IMR-90 (cell line): Measurements from ENCODE around the gene AK2. TPM values are rescaled to one million over a fixed set of nuclear protein-coding genes. Genes with fewer than 3 reads are reported as not detected.

Experiments
- SMC3 ChIP-seq: fragments of 150-350 bp; IDR thresholded peaks from 2 replicates; pipeline ENCODE4 v1.6.1; 2016; ENCODE audit warnings: low read depth, mild to moderate bottlenecking, antibody characterized with exemption, low read length, moderate library complexity
- polyA plus RNA-seq, 3 experiments: library from polyadenylated mRNA; depleted of rRNA; stranded (reverse); fragments of >200 nt; gene quantifications; 2 replicates each; pipeline ENCODE4 v1.2.3, GENCODE V29; 2012; ENCODE audit warnings: low replicate concordance in 1 of 3
- total RNA-seq: library from RNA; depleted of rRNA; stranded (reverse); fragments of >200 nt; gene quantifications from 2 replicates; pipeline ENCODE4 v1.2.3, GENCODE V29; 2012
- TF ChIP-seq, protein P1 (sequence below): fragments of 150-350 bp; IDR thresholded peaks from 2 replicates; pipeline ENCODE4 v1.6.1; 2017; ENCODE audit warnings: mild to moderate bottlenecking, antibody characterized with exemption, low read length, low read depth

The AK2 gene
- total and polyA plus RNA-seq, 2 of the 4 experiments (the other 2 are of a cell fraction): 118 to 203 TPM

DNA sequence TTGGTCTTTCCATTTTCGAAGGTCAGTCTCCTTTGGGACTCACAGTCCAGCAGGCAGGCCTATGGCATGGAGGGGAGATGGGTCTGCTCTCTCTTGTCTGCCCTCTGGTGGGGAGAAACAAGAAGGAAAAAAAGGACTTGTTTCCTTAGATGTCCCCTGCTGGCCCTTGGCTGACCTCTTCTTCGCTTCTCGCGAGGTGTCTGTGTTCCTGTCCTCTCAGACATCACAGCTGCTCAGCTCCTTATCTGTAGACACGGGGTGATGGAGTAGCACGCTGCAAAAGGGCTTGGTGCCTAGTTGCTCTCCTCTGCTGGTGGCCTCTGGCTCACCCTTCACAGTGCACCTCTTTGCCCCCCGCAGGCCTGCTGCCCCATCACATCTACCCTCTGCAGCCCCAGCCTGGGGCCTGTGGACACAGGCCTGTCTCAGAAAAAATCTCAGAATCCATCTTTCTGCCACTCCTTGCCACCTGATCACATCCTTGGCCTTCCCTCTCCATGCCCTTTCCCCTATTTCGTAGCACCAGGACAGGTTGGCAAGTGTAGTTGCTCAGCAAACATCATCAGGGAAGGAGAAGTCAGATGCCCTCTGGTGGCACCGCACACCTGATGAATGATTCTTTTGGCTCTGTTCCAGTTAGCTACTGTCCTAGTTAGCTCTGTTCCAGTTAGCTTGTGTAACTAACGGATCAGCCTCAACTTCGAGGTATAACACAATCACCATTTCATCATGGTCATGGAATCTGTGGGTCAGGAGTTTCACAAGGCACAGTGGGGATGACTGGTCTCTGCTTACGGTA is 18.7 kb upstream of the AK2 start (continued):
- TF ChIP-seq, protein P1, sequence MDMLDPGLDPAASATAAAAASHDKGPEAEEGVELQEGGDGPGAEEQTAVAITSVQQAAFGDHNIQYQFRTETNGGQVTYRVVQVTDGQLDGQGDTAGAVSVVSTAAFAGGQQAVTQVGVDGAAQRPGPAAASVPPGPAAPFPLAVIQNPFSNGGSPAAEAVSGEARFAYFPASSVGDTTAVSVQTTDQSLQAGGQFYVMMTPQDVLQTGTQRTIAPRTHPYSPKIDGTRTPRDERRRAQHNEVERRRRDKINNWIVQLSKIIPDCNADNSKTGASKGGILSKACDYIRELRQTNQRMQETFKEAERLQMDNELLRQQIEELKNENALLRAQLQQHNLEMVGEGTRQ: no peak
- TF ChIP-seq SMC3: peak; percentile 87
